Measurements from ENCODE around the gene GOLGA8K.
"Not testable (repeated sequence)": the region's sequence is repeated elsewhere in the genome, so short reads cannot be mapped to it uniquely, and the experiment has no call there.

GRCh38 chr15:32361662-32362061 lies 41.4 kb downstream of the GOLGA8K start:
- TF ChIP-seq ETS1 (IDR thresholded peaks at IDR 0.05); POLR2AphosphoS5 (IDR thresholded peaks at IDR 0.05; ENCODE audit: low read depth); CTCF (conservative IDR thresholded peaks at IDR 0.05; ENCODE audit: low read depth in 2 of 2); EZH2 (IDR thresholded peaks at IDR 0.05; ENCODE audit: low read depth, unreplicated experiment): not testable (repeated sequence)

Data from GM23338 (cell line).